ENCODE results near the gene ITGB1.
"Not testable (repeated sequence)": the region's sequence is repeated elsewhere in the genome, so short reads cannot be mapped to it uniquely, and the experiment has no call there.

The ITGB1 gene

DNA sequence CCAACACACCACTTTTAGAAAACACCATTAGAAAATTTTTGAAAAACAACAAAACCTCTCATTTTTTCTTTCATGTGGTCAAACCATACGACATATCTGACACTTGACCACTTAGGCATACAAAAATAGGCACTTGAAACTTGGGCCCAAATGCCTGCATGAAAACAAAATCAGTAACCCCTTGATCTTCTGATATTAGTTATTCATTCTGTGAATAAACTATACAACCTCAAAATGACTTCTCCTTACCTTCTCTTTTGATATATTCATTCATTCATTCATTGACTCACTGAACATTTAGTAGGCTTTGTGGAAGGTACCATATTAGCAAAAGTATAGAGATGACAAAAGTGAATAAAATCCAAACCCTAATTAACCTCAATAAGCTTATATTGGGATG, 26.4 kb downstream of the ITGB1 start:
- DNase-seq, result no peak

DNA sequence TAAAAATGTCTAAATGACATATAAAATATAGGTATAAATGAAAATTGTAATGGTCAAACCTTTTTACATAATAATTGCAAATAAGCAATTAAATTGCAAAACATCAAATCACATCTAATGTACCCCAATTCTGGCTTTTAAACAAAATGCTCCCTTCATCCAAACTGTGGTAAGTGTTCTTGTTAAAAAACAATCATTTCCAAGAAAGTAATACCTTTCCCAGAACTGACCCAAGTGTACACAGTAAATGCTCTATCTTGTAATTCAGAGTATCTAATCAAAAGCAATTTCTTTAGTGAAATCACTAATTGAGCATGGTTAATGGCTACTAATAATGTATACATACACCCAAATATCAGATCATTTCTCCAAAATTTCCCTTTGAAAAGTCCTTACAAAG, 28.0 kb downstream of the ITGB1 start:
- no peak for DNase-seq

DNA sequence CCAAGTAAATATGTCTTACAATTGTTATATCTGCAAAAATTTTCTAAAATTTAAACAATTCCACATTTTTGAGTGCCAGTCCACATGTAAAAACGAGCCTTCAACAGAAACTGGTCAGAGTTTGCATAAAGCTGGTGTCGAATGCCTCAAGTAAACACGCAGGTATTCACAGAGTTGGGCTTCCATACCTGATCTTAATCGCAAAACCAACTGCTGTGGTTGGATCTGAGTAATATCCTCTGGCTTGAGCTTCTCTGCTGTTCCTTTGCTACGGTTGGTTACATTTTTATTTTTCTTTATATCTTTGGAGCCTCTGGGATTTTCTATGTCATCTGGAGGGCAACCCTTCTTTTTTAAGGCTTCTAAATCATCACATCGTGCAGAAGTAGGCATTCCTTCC, 28.4 kb downstream of the ITGB1 start:
- no peak for DNase-seq

DNA sequence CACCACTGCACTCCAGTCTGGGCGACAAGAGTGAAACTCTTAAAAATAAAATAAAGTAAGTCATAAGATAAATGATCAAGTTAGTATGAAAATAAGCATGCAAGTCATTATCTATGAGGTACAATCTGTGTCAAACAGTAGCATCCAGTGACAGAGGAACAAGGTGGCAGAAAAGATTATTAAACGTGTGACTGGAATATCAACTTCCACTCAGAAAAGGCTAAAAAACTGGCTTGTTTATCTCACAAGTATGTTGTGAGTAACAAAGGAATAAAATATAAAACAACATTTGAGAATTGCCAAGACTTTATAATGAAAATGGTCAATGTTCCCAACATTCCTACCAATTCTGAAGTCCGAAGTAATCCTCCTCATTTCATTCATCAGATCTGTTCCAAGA, 30.3 kb downstream of the ITGB1 start:
- DNase-seq, result no peak

DNA sequence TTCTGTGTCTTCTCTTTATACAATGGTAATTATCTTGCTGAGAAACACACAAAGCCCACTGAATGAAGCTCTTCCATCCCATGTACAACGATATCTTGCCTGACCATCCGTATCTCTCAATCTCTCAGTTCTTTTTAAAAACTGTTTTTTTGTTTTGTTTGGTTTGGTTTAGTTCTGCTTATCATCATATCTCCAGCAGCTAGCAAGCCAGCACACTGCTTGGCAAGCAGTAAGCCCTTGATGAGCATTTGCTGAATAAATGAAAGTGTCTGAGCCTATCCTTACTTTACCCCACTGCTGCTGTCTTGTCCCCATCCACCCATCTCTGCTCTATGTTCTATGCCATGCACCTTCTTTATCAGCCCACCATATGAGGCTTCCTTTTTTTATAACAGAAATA, 34.2 kb downstream of the ITGB1 start:
- DNase-seq, result no peak

DNA sequence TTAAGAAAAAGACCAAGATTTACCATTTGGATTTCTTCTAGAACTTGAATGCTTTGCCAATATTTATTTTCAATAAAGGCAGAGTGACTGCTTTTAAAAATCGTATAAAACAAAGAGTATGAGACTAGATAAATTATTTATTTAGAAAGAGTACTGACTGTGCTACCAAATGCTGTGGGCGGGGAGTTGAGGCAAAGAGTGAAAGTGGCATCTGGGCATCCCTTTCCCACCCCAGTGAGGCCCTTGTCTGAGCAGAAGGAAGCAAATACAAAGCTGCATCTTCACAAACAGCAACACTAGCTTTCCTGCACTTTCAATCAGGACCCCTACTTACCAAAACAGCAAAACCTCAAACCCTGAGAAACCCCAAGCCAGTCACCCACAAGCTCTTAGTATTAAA, 34.9 kb downstream of the ITGB1 start:
- no peak for DNase-seq

DNA sequence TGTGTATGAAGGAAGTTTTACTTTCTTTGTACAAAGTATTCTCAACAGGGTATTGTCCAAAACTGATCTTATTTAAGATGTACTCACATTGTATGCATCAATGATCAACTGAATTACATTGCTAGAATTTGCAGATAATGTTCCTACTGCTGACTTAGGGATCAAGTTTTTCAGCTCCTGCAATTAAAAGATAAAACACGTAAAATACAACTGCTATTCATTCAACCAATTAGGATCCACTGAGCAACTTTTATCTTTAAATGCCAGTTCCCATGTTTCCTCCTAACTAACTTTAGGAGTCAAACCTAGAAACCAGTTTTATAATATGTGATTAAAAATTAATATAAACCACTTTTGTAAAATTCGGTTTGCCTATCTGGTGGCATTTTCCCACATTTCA, 35.9 kb downstream of the ITGB1 start:
- DNase-seq, result no peak

DNA sequence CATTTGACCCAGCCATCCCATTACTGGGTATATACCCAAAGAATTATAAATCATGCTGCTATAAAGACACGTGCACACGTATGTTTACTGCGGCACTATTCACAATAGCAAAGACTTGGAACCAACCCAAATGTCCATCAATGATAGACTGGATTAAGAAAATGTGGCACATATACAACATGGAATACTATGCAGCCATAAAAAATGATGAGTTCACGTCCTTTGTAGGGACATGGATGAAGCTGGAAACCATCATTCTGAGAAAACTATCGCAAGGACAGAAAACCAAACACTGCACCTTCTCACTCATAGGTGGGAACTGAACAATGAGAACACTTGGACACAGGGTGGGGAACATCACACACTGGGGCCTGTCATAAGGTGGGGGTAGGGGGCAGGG, 40.2 kb downstream of the ITGB1 start:
- not testable (repeated sequence) for DNase-seq

DNA sequence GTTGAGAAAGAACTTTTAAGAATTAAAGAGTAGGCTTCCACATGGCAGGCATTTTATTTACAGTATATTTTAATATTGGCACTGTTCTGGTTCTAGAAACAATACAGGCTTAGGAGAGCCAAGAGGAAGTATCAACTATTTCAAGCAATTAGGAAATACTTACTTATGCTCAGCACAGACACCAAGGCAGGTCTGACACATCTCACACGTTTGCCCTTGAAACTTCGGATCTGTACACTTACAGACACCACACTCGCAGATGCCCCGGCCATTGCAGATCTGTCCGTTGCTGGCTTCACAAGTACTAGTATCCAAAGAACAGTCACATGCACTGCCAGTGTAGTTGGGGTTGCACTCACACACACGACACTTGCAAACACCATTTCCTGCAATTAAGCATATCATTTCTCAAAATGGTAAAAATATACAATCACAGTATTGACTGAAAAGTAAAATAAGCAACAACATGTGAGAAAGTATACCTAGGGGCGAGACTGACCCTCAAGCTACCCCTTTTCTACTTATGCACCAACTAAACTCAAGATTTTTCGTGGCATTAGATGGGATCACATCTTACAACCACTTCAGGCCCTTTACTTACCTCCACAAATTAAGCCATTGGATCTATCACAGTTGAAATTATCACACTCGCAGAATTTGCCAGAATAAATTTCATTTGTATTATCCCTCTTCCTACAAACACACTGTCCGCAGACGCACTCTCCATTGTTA, 46.6 kb downstream of the ITGB1 start:
- no peak for DNase-seq

DNA sequence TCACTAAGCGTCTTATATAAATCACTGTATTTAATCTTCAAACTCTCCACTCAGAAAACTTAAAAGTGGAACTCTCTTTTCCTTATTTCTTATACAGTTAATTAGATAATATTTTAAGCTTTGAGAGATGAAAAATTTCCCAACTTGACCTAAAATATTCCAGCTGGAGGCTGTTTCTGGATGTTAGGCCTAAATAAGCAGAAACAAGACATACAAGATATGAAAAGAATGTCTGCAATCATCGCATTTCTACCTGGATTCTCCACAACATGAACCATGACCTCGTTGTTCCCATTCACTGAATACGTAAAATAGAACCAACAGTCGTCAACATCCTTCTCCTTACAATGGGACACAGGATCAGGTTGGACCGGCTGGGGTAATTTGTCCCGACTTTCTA, 48.1 kb downstream of the ITGB1 start:
- not testable (repeated sequence) for DNase-seq

DNA sequence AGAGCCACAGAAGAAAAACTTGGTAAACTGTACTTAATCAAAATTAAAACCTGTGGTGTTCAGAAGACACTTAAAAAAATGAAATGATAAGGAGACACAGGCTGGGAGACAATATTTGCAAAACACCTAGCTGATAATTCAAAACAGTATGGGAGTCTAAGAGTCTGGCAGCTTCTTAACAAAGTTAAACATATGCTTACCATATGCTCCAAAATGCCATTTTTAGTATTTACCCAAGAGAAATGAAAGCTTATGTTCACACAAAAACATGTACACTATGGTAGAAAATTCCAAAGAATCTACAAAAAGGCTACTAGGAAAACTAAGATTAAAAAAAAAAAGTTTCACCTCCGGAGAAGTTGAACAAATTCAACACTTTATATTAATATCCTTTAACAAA, 48.6 kb downstream of the ITGB1 start:
- no peak for DNase-seq

DNA sequence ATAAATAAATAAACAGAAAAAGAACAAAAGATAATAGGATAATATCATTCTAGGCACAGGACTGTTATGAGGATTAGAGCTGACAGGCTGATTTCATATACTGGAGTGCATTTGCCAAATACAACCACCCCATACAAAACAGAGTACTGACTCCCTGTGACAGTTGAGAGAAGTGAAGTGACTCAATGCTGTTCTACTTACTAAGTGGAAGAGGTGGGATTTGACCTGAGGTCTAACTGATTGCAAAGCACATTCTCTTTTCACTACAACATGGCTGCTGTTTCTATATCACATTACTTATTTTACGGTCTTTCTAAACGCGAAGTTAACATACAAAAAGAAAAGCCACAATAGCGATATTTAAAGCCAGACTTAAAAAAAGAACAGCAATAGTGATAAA, 51.4 kb downstream of the ITGB1 start:
- no peak for DNase-seq

DNA sequence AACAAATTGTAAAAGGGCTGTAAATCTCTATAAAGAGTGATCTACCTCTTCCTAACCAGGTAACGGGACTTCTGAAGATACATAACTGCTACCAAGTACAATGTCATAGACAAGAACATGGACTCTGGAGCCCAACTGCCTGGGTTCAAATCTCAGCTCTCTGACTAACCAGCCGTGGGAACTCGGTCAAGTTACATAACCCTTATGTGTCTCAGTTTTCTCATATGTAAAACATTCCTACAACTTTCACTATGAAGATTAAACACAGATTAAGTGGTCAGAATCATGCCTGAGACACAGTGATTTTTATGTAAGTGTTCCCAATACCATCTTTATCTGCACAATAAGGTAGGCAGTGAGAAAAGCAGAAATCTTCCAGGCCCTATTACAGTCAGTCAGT, 52.6 kb downstream of the ITGB1 start:
- no peak for DNase-seq

DNA sequence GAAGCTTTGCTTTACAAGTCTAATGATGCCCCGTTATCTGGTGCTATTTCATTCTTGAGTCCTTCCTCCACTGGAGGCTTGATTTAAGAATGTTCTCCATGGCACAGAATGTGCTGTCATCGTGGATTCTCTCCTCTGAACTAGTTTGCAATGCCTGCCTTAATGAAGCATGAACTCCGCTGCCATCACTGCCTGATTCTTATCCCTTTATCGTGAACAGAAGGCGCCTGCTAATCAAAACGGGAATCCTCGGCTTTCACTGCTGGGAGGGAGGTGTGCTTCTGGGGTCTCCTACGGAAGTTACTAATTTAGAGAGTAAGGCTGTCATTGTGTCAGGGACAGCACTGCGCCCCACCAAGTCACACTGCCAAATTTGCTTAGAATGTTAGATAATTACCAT, 56.2 kb downstream of the ITGB1 start:
- no peak for DNase-seq

DNA sequence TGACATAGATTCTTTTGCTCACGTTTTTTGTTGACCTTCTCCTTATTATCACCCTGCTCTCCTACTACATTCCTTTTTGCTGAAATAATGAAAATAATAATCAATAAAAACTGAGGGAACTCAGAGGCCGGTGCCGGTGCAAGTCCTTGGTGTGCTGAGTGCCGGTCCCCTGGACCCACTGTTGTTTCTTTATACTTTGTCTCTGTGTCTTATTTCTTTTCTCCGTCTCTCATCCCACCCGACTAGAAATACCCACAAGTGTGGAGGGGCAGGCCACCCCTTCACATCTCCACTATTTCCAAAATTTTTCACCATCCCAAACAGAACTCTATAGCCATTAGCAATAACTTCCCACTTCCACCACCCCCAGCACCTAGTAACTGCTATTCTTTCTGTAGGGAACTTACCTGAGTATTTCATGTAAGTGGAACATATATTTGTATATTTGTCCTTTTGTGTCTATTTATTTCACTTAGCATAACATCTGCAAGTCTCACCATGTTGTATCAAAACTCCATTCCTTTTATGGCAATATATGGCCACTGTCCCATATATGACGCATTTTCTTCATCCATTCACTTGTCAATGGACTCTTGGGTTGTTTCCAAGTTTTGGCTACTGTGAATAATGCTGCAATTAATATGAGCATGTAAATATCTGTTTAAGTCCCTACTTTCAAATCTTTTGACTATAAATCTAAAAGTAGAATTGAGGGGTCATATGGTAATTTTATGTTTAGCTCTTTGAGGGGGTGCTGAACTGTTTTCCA, 62.6 kb downstream of the ITGB1 start:
- DNase-seq, result not testable (repeated sequence)

DNA sequence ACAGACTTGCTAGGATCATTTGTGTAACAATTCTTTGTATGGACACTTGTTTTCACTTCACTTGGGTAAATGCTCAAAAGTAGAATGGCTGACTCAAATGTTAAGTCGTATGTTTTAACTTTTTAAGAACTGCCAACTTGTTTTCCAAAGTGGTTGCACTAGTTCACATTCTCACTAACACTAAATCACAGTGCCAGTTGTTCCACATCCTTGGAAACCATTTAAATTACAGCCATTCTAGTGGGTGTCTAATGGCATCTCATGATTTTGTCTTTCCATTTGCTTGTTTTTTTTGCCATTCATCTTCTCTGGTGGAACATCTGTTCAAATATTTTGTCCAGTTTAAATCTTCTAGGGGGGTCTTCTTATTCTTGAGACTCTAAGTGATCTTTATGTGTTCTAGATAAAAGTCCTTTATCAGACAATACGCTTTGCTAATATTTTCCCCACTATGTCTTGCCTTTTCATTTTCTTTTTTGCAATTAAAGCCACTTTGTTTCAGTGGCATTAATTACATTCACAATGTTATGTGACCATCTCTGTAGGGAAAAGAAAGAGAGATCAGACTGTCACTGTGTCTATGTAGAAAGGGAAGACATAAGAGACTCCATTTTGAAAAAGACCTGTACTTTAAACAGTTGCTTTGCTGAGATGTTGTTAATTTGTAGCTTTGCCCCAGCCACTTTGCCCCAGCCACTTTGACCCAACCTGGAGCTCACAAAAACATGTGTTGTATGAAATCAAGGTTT, 63.9 kb downstream of the ITGB1 start:
- no peak for DNase-seq

DNA sequence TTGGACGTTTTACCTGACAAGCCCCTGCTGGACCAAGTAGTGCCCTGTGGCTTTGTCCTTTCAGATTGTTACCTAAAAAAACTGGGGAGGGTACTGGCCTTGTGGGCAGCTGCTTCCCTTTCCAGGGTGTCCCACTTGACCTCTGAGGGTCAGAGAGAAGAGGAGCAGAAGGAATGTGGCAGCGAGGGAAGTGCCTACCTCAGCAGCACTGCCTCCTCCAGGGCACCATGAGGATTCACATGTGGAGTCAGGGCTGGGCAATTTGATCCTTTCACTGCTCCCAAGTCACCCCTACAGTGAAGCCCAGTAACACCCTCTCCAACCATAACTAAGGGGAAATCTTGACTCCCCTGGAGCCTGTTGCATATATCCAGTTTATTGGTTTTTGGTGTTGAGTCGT, 64.6 kb downstream of the ITGB1 start:
- no peak for DNase-seq

DNA sequence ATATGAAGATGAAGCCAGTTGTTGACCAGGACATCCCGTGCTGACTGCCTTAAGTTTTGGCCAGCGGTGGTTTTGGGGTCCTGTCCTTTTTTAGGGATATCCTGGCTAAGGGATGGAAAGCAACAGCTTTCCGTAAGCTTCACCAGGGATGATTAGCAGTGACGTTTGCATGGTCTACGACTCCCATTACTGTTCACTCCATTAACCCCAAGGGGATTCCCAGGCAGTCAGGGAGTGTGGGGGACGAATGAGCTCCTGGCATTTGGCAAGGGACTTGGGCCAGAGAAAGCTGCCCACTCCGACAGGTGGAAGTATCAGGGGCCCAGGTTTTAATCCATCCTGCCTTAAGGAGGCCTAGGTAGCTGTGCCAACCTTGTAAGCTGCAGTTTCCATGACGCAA, 66.8 kb downstream of the ITGB1 start:
- no peak for DNase-seq

DNA sequence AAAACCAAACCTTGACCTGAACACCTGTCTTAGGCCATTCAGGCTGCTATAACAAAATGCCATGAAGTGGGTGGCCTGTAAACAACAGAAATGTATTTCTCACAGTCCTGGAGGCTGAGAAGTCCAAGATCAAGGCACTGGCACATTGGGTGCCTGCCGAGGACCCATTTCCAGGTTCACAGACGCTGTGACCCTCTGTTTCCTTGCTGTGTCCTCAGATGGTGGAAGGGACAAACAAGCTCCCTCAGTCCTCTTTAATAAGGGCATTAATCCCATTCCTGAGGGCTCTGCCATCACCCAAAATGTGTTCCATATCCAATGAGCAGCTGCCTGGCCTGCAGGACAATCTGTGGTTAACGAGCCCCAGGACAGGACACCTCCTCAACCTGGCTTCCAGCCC, 67.6 kb downstream of the ITGB1 start:
- DNase-seq, result no peak

DNA sequence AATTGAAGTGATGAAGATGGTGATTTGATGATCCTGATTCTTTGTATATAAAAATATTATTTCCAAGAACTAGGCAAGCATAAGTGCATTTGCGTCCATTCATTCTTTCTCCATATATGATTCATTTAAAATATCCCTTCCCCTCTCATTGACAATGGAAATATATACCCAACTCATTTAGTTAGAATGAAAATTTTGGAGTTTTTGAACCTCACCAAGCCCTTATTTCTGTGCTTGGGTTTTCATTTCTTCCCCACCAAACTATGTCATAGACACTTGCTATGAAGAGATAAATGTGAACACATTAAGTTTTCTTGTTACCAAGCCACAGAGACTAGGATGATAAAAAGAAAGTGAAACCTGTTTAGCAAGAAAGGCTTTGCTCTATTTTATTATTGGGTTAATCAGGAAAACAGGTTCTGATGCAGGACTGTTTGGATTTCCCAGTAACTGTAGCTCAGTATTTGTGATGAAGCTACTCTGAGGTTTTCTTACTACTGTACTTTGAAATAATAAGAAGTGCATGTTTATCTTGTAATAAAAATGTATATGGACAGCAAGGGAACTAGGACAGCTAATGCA, 68.3 kb downstream of the ITGB1 start:
- DNase-seq, result no peak

DNA sequence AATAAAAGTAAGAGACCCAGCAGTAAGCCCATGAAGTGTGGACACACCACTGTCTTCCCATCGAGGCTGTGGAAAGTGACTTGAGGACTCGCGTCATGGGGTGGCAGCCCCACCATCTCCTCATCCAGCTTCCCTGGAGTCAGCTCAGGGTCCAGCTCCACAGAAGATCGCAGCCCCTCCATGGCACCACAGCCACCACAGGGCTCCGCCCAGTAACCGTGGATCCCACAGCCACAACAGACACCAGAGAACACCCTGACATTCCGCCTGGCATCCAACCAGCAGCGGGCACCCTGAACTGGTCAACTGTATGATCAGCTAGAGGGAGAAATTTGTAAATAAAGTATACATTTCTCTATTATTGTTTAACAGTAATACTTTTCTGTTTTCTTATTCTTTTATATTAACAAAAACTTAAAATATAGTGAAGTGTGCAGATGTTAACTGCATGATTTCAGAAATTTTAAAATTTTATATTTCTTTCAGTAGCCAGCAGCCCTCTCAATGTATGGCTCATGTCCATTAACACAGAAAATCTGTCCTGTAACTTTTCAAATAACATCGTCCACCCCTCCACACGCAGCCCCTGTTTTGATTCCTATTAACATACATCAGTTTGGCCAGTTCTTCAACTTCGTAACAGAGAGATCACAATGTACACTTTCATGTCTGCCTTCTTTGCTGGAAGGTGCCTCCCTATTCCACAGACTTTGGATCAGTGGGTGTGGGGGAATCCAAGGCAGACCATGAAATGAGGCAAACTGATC, 69.7 kb downstream of the ITGB1 start:
- DNase-seq, result no peak

DNA sequence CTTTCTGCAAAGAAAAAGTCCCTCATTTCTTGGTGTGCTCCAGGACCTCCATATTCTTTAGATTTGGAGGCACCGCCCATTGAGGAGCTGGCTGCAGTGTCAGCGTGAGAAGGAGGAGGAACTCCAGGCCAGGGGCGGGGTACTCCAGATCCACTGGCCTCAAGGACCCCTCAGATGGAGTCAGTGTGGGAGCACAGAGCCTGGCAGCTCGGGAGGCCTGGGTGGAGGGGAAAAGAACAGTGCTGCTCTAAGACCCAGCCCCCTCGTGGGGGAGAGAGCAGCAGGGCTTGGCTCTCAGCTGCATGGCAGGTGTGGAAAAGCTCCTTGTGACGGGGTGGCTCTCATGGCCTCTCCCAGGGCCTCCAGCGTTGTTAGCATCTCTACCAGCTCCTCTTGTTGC, 70.5 kb downstream of the ITGB1 start:
- no peak for DNase-seq

DNA sequence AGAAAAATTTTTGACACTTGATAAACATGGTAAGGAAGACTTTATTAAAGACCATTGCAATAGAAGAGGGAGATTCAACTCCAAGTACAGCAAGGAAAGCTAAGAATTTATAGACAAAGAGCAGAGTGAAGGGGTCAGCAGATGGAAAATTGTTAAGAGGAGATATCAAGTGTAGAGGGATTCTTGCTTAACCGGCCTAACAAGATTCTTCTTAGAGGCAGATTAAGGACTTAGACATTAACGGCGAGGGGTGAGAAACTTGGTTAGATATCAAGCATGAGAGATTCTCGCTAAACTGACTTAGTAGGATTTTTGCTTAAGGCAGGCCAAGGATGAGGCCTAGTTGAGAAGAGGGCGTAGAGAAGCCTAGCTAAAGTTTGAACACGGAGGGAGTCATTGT, 76.0 kb downstream of the ITGB1 start:
- no peak for DNase-seq

Data from stimulated activated CD4-positive, alpha-beta T cell treated with anti-CD3 and anti-CD28 coated beads, Interleukin-2, amount 100 ng/mL, for 48 hours (primary cell).